GM19193 (cell line): Measurements from ENCODE around the gene DVL2.

ENCODE experiments used
- POLR2A ChIP-seq: IDR thresholded peaks from 4 replicates; pipeline ENCODE4 v1.6.1; 2011; ENCODE audit not compliant: insufficient read depth, insufficient read length; ENCODE audit errors: extremely low read depth

DVL2 gene

GRCh38 chr17:7249214-7249613 lies 14.9 kb upstream of the DVL2 start:
- TF ChIP-seq POLR2A: no peak

GRCh38 chr17:7248796-7249195 lies 14.5 kb upstream of the DVL2 start:
- no peak for TF ChIP-seq POLR2A

- no peak for TF ChIP-seq POLR2A
Observed at GRCh38 chr17:7246779-7247178, 12.5 kb upstream of the DVL2 start.

GRCh38 chr17:7243453-7243729 lies 9.1 kb upstream of the DVL2 start:
- no peak for TF ChIP-seq POLR2A

GRCh38 chr17:7242717-7243452 lies 8.6 kb upstream of the DVL2 start:
- peak; percentile 52 for TF ChIP-seq POLR2A

GRCh38 chr17:7241783-7242716 lies 7.7 kb upstream of the DVL2 start, which contains the start of gene GABARAP:
Gene GABARAP (minus strand): TSS chr17:7242449. CDS start chr17:7242330, 119 bp downstream.
- TF ChIP-seq POLR2A: peak; percentile 22

- no peak for TF ChIP-seq POLR2A
Observed at GRCh38 chr17:7241090-7241733, 6.9 kb upstream of the DVL2 start.

- TF ChIP-seq POLR2A: no peak
Observed at GRCh38 chr17:7240375-7240774, 6.1 kb upstream of the DVL2 start.

- no peak for TF ChIP-seq POLR2A
Observed at GRCh38 chr17:7239091-7240027, 5.0 kb upstream of the DVL2 start, which contains the start of gene PHF23. Gene PHF23 (minus strand): TSS chr17:7239457. CDS start chr17:7239279, 178 bp downstream.

- no peak for TF ChIP-seq POLR2A
Observed at GRCh38 chr17:7238420-7239090, 4.2 kb upstream of the DVL2 start.

- peak; percentile 50 for TF ChIP-seq POLR2A
Observed at GRCh38 chr17:7237761-7238419, 3.6 kb upstream of the DVL2 start.

- TF ChIP-seq POLR2A: no peak
Observed at GRCh38 chr17:7237266-7237760, 3.0 kb upstream of the DVL2 start.

GRCh38 chr17:7236808-7237207 lies 2.5 kb upstream of the DVL2 start:
- no peak for TF ChIP-seq POLR2A
